Measurements from ENCODE around the gene PI4KA.

PI4KA gene

DNA sequence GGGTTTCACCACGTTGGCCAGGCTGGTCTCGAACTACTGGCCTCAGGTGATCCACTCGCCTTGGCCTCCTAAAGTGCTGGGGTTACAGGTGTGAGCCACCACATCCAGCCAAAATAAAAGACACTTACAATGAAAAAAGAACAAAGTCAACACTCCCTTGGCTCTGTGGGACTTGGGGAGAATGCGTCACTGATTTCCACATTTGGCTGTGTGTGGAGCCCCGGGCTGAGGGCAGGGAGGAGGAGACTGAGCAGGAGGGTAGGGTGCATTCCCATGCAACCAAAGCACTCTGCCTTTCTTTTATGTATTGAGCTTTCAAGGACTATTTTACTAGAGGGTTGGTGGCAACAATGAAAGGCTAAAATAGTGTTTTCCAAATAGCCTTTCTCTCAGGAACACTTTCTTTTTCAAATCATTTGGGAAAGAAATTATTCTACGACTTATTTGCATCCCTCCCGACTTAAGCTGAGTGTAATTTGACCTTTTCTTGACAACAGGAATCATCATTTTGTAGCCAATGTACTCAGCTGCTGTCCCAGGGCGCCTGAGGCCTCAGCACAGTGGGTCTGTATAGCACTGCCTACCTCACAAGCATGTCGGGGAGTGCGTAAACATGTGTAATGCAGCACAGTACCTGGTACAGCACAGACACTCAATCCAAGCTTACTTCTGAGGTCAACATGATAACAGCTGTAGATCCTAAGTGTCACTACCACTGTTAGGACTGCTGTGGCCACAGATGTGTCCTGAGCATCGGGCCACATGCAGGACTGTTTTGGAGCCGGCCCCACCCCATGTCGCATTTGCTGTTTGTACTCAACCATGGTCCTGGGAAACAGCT, 94.8 kb downstream of the PI4KA start:
- H3K4me3 ChIP-seq (ENCODE audit: low read depth, low read length) = no peak overlapping the region
- no peak for TF ChIP-seq MYC (IDR thresholded peaks at IDR 0.05; ENCODE audit: low read depth, low read length)
- TF ChIP-seq, protein P1, sequence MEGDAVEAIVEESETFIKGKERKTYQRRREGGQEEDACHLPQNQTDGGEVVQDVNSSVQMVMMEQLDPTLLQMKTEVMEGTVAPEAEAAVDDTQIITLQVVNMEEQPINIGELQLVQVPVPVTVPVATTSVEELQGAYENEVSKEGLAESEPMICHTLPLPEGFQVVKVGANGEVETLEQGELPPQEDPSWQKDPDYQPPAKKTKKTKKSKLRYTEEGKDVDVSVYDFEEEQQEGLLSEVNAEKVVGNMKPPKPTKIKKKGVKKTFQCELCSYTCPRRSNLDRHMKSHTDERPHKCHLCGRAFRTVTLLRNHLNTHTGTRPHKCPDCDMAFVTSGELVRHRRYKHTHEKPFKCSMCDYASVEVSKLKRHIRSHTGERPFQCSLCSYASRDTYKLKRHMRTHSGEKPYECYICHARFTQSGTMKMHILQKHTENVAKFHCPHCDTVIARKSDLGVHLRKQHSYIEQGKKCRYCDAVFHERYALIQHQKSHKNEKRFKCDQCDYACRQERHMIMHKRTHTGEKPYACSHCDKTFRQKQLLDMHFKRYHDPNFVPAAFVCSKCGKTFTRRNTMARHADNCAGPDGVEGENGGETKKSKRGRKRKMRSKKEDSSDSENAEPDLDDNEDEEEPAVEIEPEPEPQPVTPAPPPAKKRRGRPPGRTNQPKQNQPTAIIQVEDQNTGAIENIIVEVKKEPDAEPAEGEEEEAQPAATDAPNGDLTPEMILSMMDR (IDR thresholded peaks at IDR 0.05; ENCODE audit: low read depth, low read length) = no peak
- TF ChIP-seq, protein P2, sequence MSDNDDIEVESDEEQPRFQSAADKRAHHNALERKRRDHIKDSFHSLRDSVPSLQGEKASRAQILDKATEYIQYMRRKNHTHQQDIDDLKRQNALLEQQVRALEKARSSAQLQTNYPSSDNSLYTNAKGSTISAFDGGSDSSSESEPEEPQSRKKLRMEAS (IDR thresholded peaks at IDR 0.05; ENCODE audit: low read depth, low read length) = no peak
- TF ChIP-seq POLR2A (IDR thresholded peaks at IDR 0.05; ENCODE audit: extremely low read depth, insufficient read length) = no peak
- no peak for DNase-seq (ENCODE audit: low read depth)

DNA sequence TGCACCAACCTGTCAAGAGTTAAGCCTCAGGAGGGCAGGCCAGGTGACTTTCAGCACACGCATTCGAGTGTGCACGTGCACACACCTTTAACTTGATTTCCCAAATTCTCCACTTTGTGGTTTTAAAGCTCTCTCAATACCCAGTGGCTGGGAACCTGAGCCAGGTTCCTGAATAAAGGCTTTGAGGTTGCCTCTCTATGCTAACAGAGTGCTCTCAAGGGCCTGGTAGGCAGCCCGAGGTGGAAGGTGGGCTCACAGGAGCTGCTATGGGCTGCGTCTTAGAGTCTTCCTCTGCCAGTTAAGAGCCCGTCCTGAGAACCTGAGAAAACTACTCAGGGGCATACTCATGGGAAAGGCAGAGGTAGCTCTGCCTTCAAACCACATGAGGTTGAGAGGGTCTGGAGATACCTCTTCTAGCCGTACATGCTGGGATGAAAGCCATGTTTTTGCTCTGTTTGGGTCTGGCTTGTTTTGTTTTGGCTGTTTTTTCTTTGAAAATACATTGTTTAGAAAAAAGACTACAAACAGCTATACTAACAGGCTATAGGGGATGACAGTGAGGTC, 96.3 kb downstream of the PI4KA start:
- no peak overlapping the region for H3K4me3 ChIP-seq (ENCODE audit: low read depth, low read length)
- DNase-seq (ENCODE audit: low read depth) = no peak
- TF ChIP-seq MYC (IDR thresholded peaks at IDR 0.05; ENCODE audit: low read depth, low read length) (no peak), POLR2A (IDR thresholded peaks at IDR 0.05; ENCODE audit: extremely low read depth, insufficient read length) (no peak)
- TF ChIP-seq, protein P1 (IDR thresholded peaks at IDR 0.05; ENCODE audit: low read depth, low read length) = no peak
- TF ChIP-seq, protein P2 (IDR thresholded peaks at IDR 0.05; ENCODE audit: low read depth, low read length) = no peak

DNA sequence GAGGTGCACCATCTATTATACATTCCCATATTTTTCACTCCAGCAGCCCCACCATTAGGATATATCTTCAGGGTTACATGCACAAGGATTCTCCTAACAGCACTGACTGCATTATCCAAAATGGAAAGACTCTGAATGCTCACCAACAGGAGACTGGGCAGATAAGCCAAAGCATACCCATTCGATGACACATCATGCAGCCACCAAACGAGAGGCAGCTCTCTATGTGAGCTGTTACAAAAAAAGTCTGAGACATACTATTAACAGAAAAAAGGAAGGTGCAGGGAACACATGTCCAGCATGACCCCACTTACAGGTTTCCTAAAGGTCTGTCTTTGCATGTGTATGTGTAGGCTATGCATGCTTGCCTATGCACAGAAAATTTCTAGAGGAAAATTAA, 97.1 kb downstream of the PI4KA start:
- no peak for DNase-seq (ENCODE audit: low read depth)
- H3K4me3 ChIP-seq (ENCODE audit: low read depth, low read length) = no peak overlapping the region
- TF ChIP-seq, protein P2 (IDR thresholded peaks at IDR 0.05; ENCODE audit: low read depth, low read length) = no peak
- TF ChIP-seq, protein P1 (IDR thresholded peaks at IDR 0.05; ENCODE audit: low read depth, low read length) = no peak
- TF ChIP-seq POLR2A (IDR thresholded peaks at IDR 0.05; ENCODE audit: extremely low read depth, insufficient read length) (no peak), MYC (IDR thresholded peaks at IDR 0.05; ENCODE audit: low read depth, low read length) (no peak)

DNA sequence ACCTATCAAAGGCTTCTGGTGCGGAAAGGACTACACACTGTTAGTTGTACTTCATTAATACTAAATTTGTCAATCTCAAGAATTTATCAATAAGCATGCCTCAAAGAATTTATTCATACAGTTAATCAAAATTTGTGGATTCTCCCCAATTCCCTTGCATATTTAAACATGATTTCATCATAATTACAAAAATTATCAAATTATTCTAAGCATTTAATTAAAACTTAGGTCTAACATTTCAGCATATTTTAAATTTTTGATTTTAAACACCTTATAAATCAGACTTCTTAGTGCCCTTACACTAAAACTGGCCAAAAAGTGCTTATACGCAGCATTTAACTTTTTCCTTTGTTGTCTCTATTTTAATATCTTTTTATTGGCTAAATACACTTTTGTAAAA, 98.5 kb downstream of the PI4KA start:
- no peak for DNase-seq (ENCODE audit: low read depth)
- no peak overlapping the region for H3K4me3 ChIP-seq (ENCODE audit: low read depth, low read length)
- TF ChIP-seq, protein P1 (IDR thresholded peaks at IDR 0.05; ENCODE audit: low read depth, low read length) = no peak
- no peak for TF ChIP-seq POLR2A (IDR thresholded peaks at IDR 0.05; ENCODE audit: extremely low read depth, insufficient read length)
- TF ChIP-seq, protein P2 (IDR thresholded peaks at IDR 0.05; ENCODE audit: low read depth, low read length) = no peak
- no peak for TF ChIP-seq MYC (IDR thresholded peaks at IDR 0.05; ENCODE audit: low read depth, low read length)

DNA sequence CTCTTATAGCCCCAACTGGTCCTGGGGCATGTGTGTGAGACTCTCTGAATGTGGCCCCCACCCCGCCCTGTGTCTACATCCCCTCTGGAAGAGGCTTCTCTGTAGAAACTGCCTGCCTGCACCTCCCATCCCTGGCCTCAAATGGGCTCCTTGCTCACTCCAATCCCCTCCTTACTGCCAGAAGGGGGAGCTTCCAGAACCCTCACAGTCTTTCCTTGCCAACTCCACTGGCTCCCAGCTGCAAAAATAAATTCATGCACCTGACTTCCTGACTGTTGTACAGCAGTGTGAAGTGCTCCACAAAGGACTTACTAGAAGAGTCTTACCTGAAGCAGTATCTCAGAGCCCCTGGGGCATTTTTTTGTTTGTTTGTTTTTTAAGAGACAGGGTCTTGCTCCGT, 99.9 kb downstream of the PI4KA start:
- peak; percentile 10 for DNase-seq (ENCODE audit: low read depth)

More for the DNA sequence above, 99.9 kb downstream of the PI4KA start:
- TF ChIP-seq, protein P1 (IDR thresholded peaks at IDR 0.05; ENCODE audit: low read depth, low read length) = peak; percentile 8
- TF ChIP-seq POLR2A (IDR thresholded peaks at IDR 0.05; ENCODE audit: extremely low read depth, insufficient read length) (no peak), MYC (IDR thresholded peaks at IDR 0.05; ENCODE audit: low read depth, low read length) (no peak)
- H3K4me3 ChIP-seq (ENCODE audit: low read depth, low read length) = no peak overlapping the region

Data from NB4 (cell line).